ENCODE measurements around the gene ASAP2.

The ASAP2 gene

GRCh38 chr2:9205963-9206948 lies at the start of gene ASAP2:
ASAP2 (plus strand) TSS chr2:9206812; CDS start chr2:9207105, 293 bp downstream.
- H3K4me3 ChIP-seq (ENCODE audit: low read depth in 1 of 2, low read length in 2 of 2), result peak within 1 kb of the TSS; percentile 84 to 87
- H3K9me3 ChIP-seq (ENCODE audit: control insufficient read depth in 1 of 2, low read length in 2 of 2), result no peaks in the 10 kb centered on the region

GRCh38 chr2:9158786-9159779 lies 47.5 kb upstream of the ASAP2 start:
- H3K27ac ChIP-seq (ENCODE audit: low read length), result no peak overlapping the region
- H3K27me3 ChIP-seq (ENCODE audit: low read depth, low read length), result no peaks in the 10 kb centered on the region
- H3K4me1 ChIP-seq (ENCODE audit: control insufficient read depth in 1 of 2, insufficient read depth in 2 of 2, low read length in 2 of 2), result peaks cover 0 to 4% of the 10 kb centered on the region in 2 donors
- no peak overlapping the region for H3K4me3 ChIP-seq (ENCODE audit: low read depth in 1 of 2, low read length in 2 of 2)
- no peaks in the 10 kb centered on the region for H3K36me3 ChIP-seq (ENCODE audit: control insufficient read depth in 1 of 2, insufficient read depth in 2 of 2, low read length in 2 of 2)
- H3K9me3 ChIP-seq (ENCODE audit: control insufficient read depth in 1 of 2, low read length in 2 of 2), result no peaks in the 10 kb centered on the region

More at GRCh38 chr2:9205963-9206948, at the start of gene ASAP2:
- Histone ChIP-seq H3K4me1 (ENCODE audit: control insufficient read depth in 1 of 2, insufficient read depth in 2 of 2, low read length in 2 of 2) (peaks cover 4 to 18% of the 10 kb centered on the region in 2 donors), H3K27ac (ENCODE audit: low read length) (peak within 1 kb of the TSS; percentile 84), H3K27me3 (ENCODE audit: low read depth, low read length) (no peaks in the 10 kb centered on the region), H3K36me3 (ENCODE audit: control insufficient read depth in 1 of 2, insufficient read depth in 2 of 2, low read length in 2 of 2) (no peaks in the 10 kb centered on the region)

- Histone ChIP-seq H3K9me3 (ENCODE audit: control insufficient read depth in 1 of 2, low read length in 2 of 2) (no peaks in the 10 kb centered on the region), H3K27ac (ENCODE audit: low read length) (no peak overlapping the region), H3K4me1 (ENCODE audit: control insufficient read depth in 1 of 2, insufficient read depth in 2 of 2, low read length in 2 of 2) (peaks cover 3 to 4% of the 10 kb centered on the region in 2 donors), H3K27me3 (ENCODE audit: low read depth, low read length) (no peaks in the 10 kb centered on the region), H3K36me3 (ENCODE audit: control insufficient read depth in 1 of 2, insufficient read depth in 2 of 2, low read length in 2 of 2) (no peaks in the 10 kb centered on the region), H3K4me3 (ENCODE audit: low read depth in 1 of 2, low read length in 2 of 2) (no peak overlapping the region)
Observed at GRCh38 chr2:9160732-9161131, 45.9 kb upstream of the ASAP2 start.

- Histone ChIP-seq H3K36me3 (ENCODE audit: control insufficient read depth in 1 of 2, insufficient read depth in 2 of 2, low read length in 2 of 2) (no peaks in the 10 kb centered on the region), H3K4me1 (ENCODE audit: control insufficient read depth in 1 of 2, insufficient read depth in 2 of 2, low read length in 2 of 2) (peaks cover 3 to 13% of the 10 kb centered on the region in 2 donors), H3K27ac (ENCODE audit: low read length) (no peak overlapping the region), H3K27me3 (ENCODE audit: low read depth, low read length) (no peaks in the 10 kb centered on the region), H3K9me3 (ENCODE audit: control insufficient read depth in 1 of 2, low read length in 2 of 2) (no peaks in the 10 kb centered on the region), H3K4me3 (ENCODE audit: low read depth in 1 of 2, low read length in 2 of 2) (no peak overlapping the region)
Observed at GRCh38 chr2:9162841-9163240, 43.8 kb upstream of the ASAP2 start.

- Histone ChIP-seq H3K27ac (ENCODE audit: low read length) (no peak overlapping the region), H3K36me3 (ENCODE audit: control insufficient read depth in 1 of 2, insufficient read depth in 2 of 2, low read length in 2 of 2) (no peaks in the 10 kb centered on the region), H3K4me1 (ENCODE audit: control insufficient read depth in 1 of 2, insufficient read depth in 2 of 2, low read length in 2 of 2) (peaks cover 3 to 13% of the 10 kb centered on the region in 2 donors), H3K4me3 (ENCODE audit: low read depth in 1 of 2, low read length in 2 of 2) (no peak overlapping the region), H3K9me3 (ENCODE audit: control insufficient read depth in 1 of 2, low read length in 2 of 2) (no peaks in the 10 kb centered on the region), H3K27me3 (ENCODE audit: low read depth, low read length) (no peaks in the 10 kb centered on the region)
Observed at GRCh38 chr2:9163306-9164111, 43.1 kb upstream of the ASAP2 start.

GRCh38 chr2:9164112-9164608 lies 42.5 kb upstream of the ASAP2 start:
- Histone ChIP-seq H3K4me3 (ENCODE audit: low read depth in 1 of 2, low read length in 2 of 2) (no peak overlapping the region), H3K27ac (ENCODE audit: low read length) (no peak overlapping the region), H3K36me3 (ENCODE audit: control insufficient read depth in 1 of 2, insufficient read depth in 2 of 2, low read length in 2 of 2) (no peaks in the 10 kb centered on the region), H3K9me3 (ENCODE audit: control insufficient read depth in 1 of 2, low read length in 2 of 2) (no peaks in the 10 kb centered on the region), H3K27me3 (ENCODE audit: low read depth, low read length) (no peaks in the 10 kb centered on the region), H3K4me1 (ENCODE audit: control insufficient read depth in 1 of 2, insufficient read depth in 2 of 2, low read length in 2 of 2) (peaks cover 3 to 13% of the 10 kb centered on the region in 2 donors)

GRCh38 chr2:9165625-9166024 lies 41.0 kb upstream of the ASAP2 start:
- no peaks in the 10 kb centered on the region for H3K36me3 ChIP-seq (ENCODE audit: control insufficient read depth in 1 of 2, insufficient read depth in 2 of 2, low read length in 2 of 2)
- no peak overlapping the region for H3K4me3 ChIP-seq (ENCODE audit: low read depth in 1 of 2, low read length in 2 of 2)
- peaks cover 3 to 13% of the 10 kb centered on the region in 2 donors for H3K4me1 ChIP-seq (ENCODE audit: control insufficient read depth in 1 of 2, insufficient read depth in 2 of 2, low read length in 2 of 2)
- no peak overlapping the region for H3K27ac ChIP-seq (ENCODE audit: low read length)
- no peaks in the 10 kb centered on the region for H3K27me3 ChIP-seq (ENCODE audit: low read depth, low read length)
- no peaks in the 10 kb centered on the region for H3K9me3 ChIP-seq (ENCODE audit: control insufficient read depth in 1 of 2, low read length in 2 of 2)

GRCh38 chr2:9166579-9167377 lies 39.8 kb upstream of the ASAP2 start:
- peaks cover 3 to 13% of the 10 kb centered on the region in 2 donors for H3K4me1 ChIP-seq (ENCODE audit: control insufficient read depth in 1 of 2, insufficient read depth in 2 of 2, low read length in 2 of 2)
- no peaks in the 10 kb centered on the region for H3K36me3 ChIP-seq (ENCODE audit: control insufficient read depth in 1 of 2, insufficient read depth in 2 of 2, low read length in 2 of 2)
- H3K4me3 ChIP-seq (ENCODE audit: low read depth in 1 of 2, low read length in 2 of 2), result no peak overlapping the region
- no peaks in the 10 kb centered on the region for H3K27me3 ChIP-seq (ENCODE audit: low read depth, low read length)
- no peaks in the 10 kb centered on the region for H3K9me3 ChIP-seq (ENCODE audit: control insufficient read depth in 1 of 2, low read length in 2 of 2)
- H3K27ac ChIP-seq (ENCODE audit: low read length), result peak overlapping the region; percentile 60

GRCh38 chr2:9167718-9168657 lies 38.6 kb upstream of the ASAP2 start:
- no peaks in the 10 kb centered on the region for H3K36me3 ChIP-seq (ENCODE audit: control insufficient read depth in 1 of 2, insufficient read depth in 2 of 2, low read length in 2 of 2)
- no peaks in the 10 kb centered on the region for H3K9me3 ChIP-seq (ENCODE audit: control insufficient read depth in 1 of 2, low read length in 2 of 2)
- no peak overlapping the region for H3K27ac ChIP-seq (ENCODE audit: low read length)
- no peak overlapping the region for H3K4me3 ChIP-seq (ENCODE audit: low read depth in 1 of 2, low read length in 2 of 2)
- no peaks in the 10 kb centered on the region for H3K27me3 ChIP-seq (ENCODE audit: low read depth, low read length)
- H3K4me1 ChIP-seq (ENCODE audit: control insufficient read depth in 1 of 2, insufficient read depth in 2 of 2, low read length in 2 of 2), result peaks cover 3 to 13% of the 10 kb centered on the region in 2 donors
